Adrenal gland (tissue), 5 donors: ENCODE measurements around the gene GPR153.

Experiments
- POLR2A ChIP-seq, 2 donors: fragments of 450-650 bp; IDR thresholded peaks; one replicate each; pipeline ENCODE4 v1.6.1; 2017; ENCODE audit warnings: antibody characterized with exemption in 2 of 2, mild to moderate bottlenecking in 2 of 2, moderate library complexity in 1 of 2
- TF ChIP-seq, protein P1 (sequence below), 6 experiments: fragments of 450-650 bp in 4 of 6; fragments of 200-600 bp in 2 of 6; sonication (generic) in 1 of 6; IDR thresholded peaks; 1 replicate in 5 of 6; 2 replicates in 1 of 6; pipeline versions ENCODE4 v1.5.1 to v1.8.0; 2016 to 2021; ENCODE audit warnings: antibody characterized with exemption in 6 of 6, mild to moderate bottlenecking in 2 of 6, moderate library complexity in 1 of 6
- donor health status: DM: no; HTN: no; CAD: no.

- no peak for TF ChIP-seq POLR2A (IDR thresholded peaks at IDR 0.05)
- TF ChIP-seq, protein P1, sequence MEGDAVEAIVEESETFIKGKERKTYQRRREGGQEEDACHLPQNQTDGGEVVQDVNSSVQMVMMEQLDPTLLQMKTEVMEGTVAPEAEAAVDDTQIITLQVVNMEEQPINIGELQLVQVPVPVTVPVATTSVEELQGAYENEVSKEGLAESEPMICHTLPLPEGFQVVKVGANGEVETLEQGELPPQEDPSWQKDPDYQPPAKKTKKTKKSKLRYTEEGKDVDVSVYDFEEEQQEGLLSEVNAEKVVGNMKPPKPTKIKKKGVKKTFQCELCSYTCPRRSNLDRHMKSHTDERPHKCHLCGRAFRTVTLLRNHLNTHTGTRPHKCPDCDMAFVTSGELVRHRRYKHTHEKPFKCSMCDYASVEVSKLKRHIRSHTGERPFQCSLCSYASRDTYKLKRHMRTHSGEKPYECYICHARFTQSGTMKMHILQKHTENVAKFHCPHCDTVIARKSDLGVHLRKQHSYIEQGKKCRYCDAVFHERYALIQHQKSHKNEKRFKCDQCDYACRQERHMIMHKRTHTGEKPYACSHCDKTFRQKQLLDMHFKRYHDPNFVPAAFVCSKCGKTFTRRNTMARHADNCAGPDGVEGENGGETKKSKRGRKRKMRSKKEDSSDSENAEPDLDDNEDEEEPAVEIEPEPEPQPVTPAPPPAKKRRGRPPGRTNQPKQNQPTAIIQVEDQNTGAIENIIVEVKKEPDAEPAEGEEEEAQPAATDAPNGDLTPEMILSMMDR (IDR thresholded peaks at IDR 0.05), result no peak
Measured at GRCh38 chr1:6266641-6267040, 5.7 kb upstream of the GPR153 start.
